Mesenchymal stem cell (in vitro differentiated cells and primary cell): ENCODE measurements around the gene FBXL19.
A peak's percentile ranks its signal among the peaks of the same experiment; 100 is the strongest.

ENCODE experiments used
- DNase-seq: peaks from one replicate; pipeline ENCODE4 v3.0.0-alpha.2; 2013
- H2AFZ ChIP-seq: one replicate; pipeline ENCODE4 v1.6.1; 2013; ENCODE audit warnings: low read depth, mild to moderate bottlenecking, control low read depth, inconsistent platforms, low read length, moderate library complexity
- H2AK5ac ChIP-seq: 2 replicates; pipeline ENCODE4 v1.6.1; 2013; ENCODE audit warnings: low read length, moderate library complexity, mild to moderate bottlenecking, inconsistent platforms; ENCODE audit not compliant: severe bottlenecking
- H2BK120ac ChIP-seq: one replicate; pipeline ENCODE4 v1.6.1; 2013; ENCODE audit warnings: low read depth, mild to moderate bottlenecking, inconsistent platforms, low read length, moderate library complexity
- H2BK12ac ChIP-seq, 2 experiments: one replicate each; pipeline ENCODE4 v1.6.1; 2013; ENCODE audit warnings: inconsistent platforms in 2 of 2, low read length in 2 of 2, mild to moderate bottlenecking in 2 of 2, moderate library complexity in 2 of 2, control low read depth in 1 of 2
- H2BK15ac ChIP-seq: one replicate; pipeline ENCODE4 v1.6.1; 2013; ENCODE audit warnings: mild to moderate bottlenecking, low read depth, inconsistent platforms; ENCODE audit not compliant: poor library complexity, severe bottlenecking
- H2BK5ac ChIP-seq: 2 replicates; pipeline ENCODE4 v1.6.1; 2013; ENCODE audit warnings: low read depth, mild to moderate bottlenecking, low read length, control low read depth, inconsistent platforms; ENCODE audit not compliant: poor library complexity, severe bottlenecking
- H3K14ac ChIP-seq, 2 experiments: one replicate each; pipeline ENCODE4 v1.6.1; 2013; ENCODE audit warnings: inconsistent platforms in 2 of 2, low read length in 2 of 2, control low read depth in 1 of 2, mild to moderate bottlenecking in 1 of 2, moderate library complexity in 1 of 2
- H3K18ac ChIP-seq, 2 experiments: one replicate each; pipeline ENCODE4 v1.6.1; 2013; ENCODE audit warnings: inconsistent platforms in 2 of 2, low read length in 2 of 2, control low read depth in 1 of 2, low read depth in 1 of 2, mild to moderate bottlenecking in 1 of 2
- H3K23ac ChIP-seq, 2 experiments: one replicate each; pipeline ENCODE4 v1.6.1; 2013; ENCODE audit warnings: inconsistent platforms in 2 of 2, low read length in 2 of 2, mild to moderate bottlenecking in 2 of 2, moderate library complexity in 2 of 2, control low read depth in 1 of 2
- H3K27ac ChIP-seq: 2 replicates; pipeline ENCODE4 v1.5.1; 2013; ENCODE audit warnings: mild to moderate bottlenecking, moderate library complexity, low read length, control low read depth, inconsistent platforms; ENCODE audit not compliant: poor library complexity, severe bottlenecking
- H3K27me3 ChIP-seq, 2 experiments: 2 replicates each; pipeline versions ENCODE4 v1.6.1 to v1.7.0; 2013; ENCODE audit warnings: low read length in 2 of 2, mild to moderate bottlenecking in 2 of 2, moderate library complexity in 2 of 2, control low read depth in 1 of 2, inconsistent platforms in 1 of 2; ENCODE audit not compliant: control insufficient read depth in 1 of 2, insufficient read depth in 1 of 2
- H3K36me3 ChIP-seq, 2 experiments: 2 replicates each; pipeline versions ENCODE4 v1.6.1 to v1.7.0; 2013; ENCODE audit warnings: low read length in 2 of 2, control low read depth in 1 of 2, inconsistent platforms in 1 of 2, low read depth in 1 of 2, mild to moderate bottlenecking in 1 of 2; ENCODE audit not compliant: insufficient read depth in 2 of 2, control insufficient read depth in 1 of 2
- H3K4ac ChIP-seq, 2 experiments: one replicate each; pipeline ENCODE4 v1.6.1; 2013; ENCODE audit warnings: inconsistent platforms in 2 of 2, low read length in 2 of 2, mild to moderate bottlenecking in 2 of 2, moderate library complexity in 2 of 2, control low read depth in 1 of 2, low read depth in 1 of 2
- H3K4me1 ChIP-seq: 2 replicates; pipeline ENCODE4 v1.6.1; 2013; ENCODE audit warnings: low read depth, low read length, control low read depth; ENCODE audit not compliant: control insufficient read depth, insufficient read depth
- H3K4me2 ChIP-seq: 2 replicates; pipeline ENCODE4 v1.6.1; 2013; ENCODE audit warnings: low read length, mild to moderate bottlenecking, inconsistent platforms; ENCODE audit not compliant: poor library complexity, severe bottlenecking
- H3K4me3 ChIP-seq, 2 experiments: 2 replicates each; pipeline versions ENCODE4 v1.5.1 to v1.7.0; 2013; ENCODE audit warnings: low read length in 2 of 2, mild to moderate bottlenecking in 2 of 2, control low read depth in 1 of 2, low read depth in 1 of 2; ENCODE audit not compliant: insufficient read depth in 1 of 2
- H3K79me1 ChIP-seq: replicated peaks from 2 replicates; pipeline ENCODE4 v1.6.1; 2013; ENCODE audit warnings: mild to moderate bottlenecking, control low read depth, low read length, inconsistent platforms; ENCODE audit not compliant: poor library complexity, severe bottlenecking
- H3K9ac ChIP-seq: 2 replicates; pipeline ENCODE4 v1.7.0; 2013; ENCODE audit warnings: mild to moderate bottlenecking, low read length, moderate library complexity
- H3K9me3 ChIP-seq: 2 replicates; pipeline ENCODE4 v1.7.0; 2013; ENCODE audit warnings: mild to moderate bottlenecking, low read length; ENCODE audit not compliant: control insufficient read depth
- H4K8ac ChIP-seq: one replicate; pipeline ENCODE4 v1.6.1; 2013; ENCODE audit warnings: inconsistent platforms, mild to moderate bottlenecking, low read length, moderate library complexity
- H4K91ac ChIP-seq: one replicate; pipeline ENCODE4 v1.6.1; 2013; ENCODE audit warnings: mild to moderate bottlenecking, low read length, inconsistent platforms
- WGBS: methylation state at CpG from one replicate; pipeline ENCODE4 v1.1.7; 2013; ENCODE audit warnings: mixed read lengths; 5-methylcytosine and 5-hydroxymethylcytosine counted together

Gene FBXL19

DNA sequence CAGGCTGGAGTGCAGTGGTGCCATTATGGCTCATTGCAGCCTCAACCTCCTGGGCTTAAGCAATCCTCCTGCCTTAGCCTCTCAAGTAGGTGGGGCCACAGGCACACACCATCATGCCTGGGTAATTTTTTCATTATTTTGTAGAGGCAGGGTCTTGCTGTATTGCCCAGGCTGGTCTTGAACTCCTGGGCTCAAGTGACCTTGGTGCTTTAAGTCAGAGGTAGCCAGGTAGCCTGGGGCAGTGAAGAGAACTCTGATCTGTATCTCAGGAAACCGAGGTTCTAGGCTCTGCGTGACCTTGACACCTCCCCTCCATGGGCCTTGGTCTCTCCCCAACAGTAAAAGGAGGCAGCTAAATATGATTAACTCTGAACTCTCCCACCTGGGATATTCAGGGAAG lies 23.6 kb upstream of the FBXL19 start:
- Histone ChIP-seq H4K91ac (no peak overlapping the region), H3K36me3 (peaks cover 3 to 7% of the 10 kb centered on the region in 2 experiments), H3K27ac (no peak overlapping the region), H4K8ac (no peak overlapping the region), H3K4me3 (no peak overlapping the region), H3K4ac (no peak overlapping the region), H2BK12ac (no peak overlapping the region), H2BK15ac (no peak overlapping the region), H3K27me3 (no peaks in the 10 kb centered on the region), H3K9me3 (no peaks in the 10 kb centered on the region), H2BK120ac (no peak overlapping the region), H2AFZ (no peak overlapping the region), H3K4me2 (no peak overlapping the region), H3K4me1 (peaks cover 14% of the 10 kb centered on the region), H3K23ac (no peak overlapping the region), H2AK5ac (no peak overlapping the region), H2BK5ac (no peak overlapping the region), H3K79me1 (peaks cover 5% of the 10 kb centered on the region), H3K14ac (no peak overlapping the region), H3K18ac (no peak overlapping the region), H3K9ac (no peak overlapping the region)
- 96% methylated on average over 2 of the region's 2 CpGs for WGBS
- DNase-seq, result no peak

- H3K4me2 ChIP-seq, result no peak overlapping the region
- no peak overlapping the region for H2BK120ac ChIP-seq
- DNase-seq, result no peak
- H3K27me3 ChIP-seq, result no peaks in the 10 kb centered on the region
- no peak overlapping the region for H2BK5ac ChIP-seq
- H3K4ac ChIP-seq, result no peak overlapping the region
- no peak overlapping the region for H2AFZ ChIP-seq
- H4K91ac ChIP-seq, result no peak overlapping the region
- WGBS, result 100% methylated on average over 2 of the region's 5 CpGs
- no peak overlapping the region for H2BK12ac ChIP-seq
- no peak overlapping the region for H3K18ac ChIP-seq
- peaks cover 3 to 7% of the 10 kb centered on the region in 2 experiments for H3K36me3 ChIP-seq
- H3K14ac ChIP-seq, result no peak overlapping the region
- H3K9me3 ChIP-seq, result no peaks in the 10 kb centered on the region
- H4K8ac ChIP-seq, result no peak overlapping the region
- peaks cover 13% of the 10 kb centered on the region for H3K4me1 ChIP-seq
- H2AK5ac ChIP-seq, result no peak overlapping the region
- peaks cover 5% of the 10 kb centered on the region for H3K79me1 ChIP-seq
- no peak overlapping the region for H2BK15ac ChIP-seq
- no peak overlapping the region for H3K23ac ChIP-seq
- H3K9ac ChIP-seq, result no peak overlapping the region
- H3K4me3 ChIP-seq, result no peak overlapping the region
- no peak overlapping the region for H3K27ac ChIP-seq
Observed at GRCh38 chr16:30900588-30900987, 22.8 kb upstream of the FBXL19 start.

DNA sequence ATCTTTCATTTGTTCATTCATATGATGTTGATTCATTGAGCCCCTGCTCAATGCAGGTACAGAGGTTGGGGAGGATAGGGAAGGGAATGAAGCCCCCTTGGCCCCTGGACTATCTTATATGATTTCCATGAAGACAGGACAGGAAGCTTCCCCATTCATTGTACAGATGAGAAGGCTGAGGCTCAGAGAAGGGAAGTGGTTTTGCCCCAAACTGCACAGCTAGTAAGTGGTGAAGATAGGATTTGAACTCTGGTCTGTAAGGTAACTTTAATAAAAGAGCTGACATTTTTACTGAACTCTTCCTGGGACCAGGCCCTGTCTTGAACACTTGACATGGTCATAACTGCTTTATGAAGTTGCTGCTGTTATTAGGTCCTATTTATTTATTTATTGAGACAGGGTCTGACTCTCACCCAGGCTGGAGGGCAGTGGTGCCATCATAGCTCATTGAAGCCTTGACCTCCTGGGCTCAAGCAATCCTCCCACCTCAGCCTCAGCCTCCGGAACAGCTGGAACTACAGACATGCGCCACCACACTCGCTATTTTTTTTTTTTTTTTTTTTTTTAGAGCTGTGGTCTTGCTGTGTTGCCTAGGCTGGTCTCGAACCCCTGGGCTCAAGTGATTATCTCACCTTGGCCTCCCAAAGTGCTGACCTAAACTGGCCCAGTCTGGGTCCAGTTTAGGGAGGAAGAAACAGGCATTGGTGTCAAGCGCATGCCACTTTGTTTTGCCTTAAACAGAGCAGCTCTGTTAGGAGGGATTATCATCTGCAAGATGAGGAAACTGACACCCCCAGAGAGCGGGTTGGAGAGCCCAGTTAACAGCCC lies 22.0 kb upstream of the FBXL19 start:
- peak overlapping the region; percentile 62 to 77 for H3K4me3 ChIP-seq
- peak overlapping the region; percentile 84 for H3K9ac ChIP-seq
- peak overlapping the region; percentile 64 for H2BK120ac ChIP-seq
- no peak overlapping the region for H2AK5ac ChIP-seq
- no peaks in the 10 kb centered on the region for H3K27me3 ChIP-seq
- peaks cover 5% of the 10 kb centered on the region for H3K79me1 ChIP-seq
- H3K4me2 ChIP-seq, result peak overlapping the region; percentile 60
- peak overlapping the region; percentile 13 to 30 for H3K4ac ChIP-seq
- H3K4me1 ChIP-seq, result peaks cover 6% of the 10 kb centered on the region
- peak; percentile 22 for DNase-seq
- no peak overlapping the region for H3K14ac ChIP-seq
- peak overlapping the region; percentile 47 for H2AFZ ChIP-seq
- 56% methylated on average over 6 of the region's 6 CpGs for WGBS
- no peaks in the 10 kb centered on the region for H3K9me3 ChIP-seq
- H2BK15ac ChIP-seq, result no peak overlapping the region
- peak overlapping the region; percentile 59 to 84 for H3K18ac ChIP-seq
- no peak overlapping the region for H4K91ac ChIP-seq
- H3K36me3 ChIP-seq, result peaks cover 3 to 7% of the 10 kb centered on the region in 2 experiments
- H3K27ac ChIP-seq, result peak overlapping the region; percentile 44
- peak overlapping the region; percentile 91 for H4K8ac ChIP-seq
- H2BK5ac ChIP-seq, result no peak overlapping the region
- H2BK12ac ChIP-seq, result no peak overlapping the region
- no peak overlapping the region for H3K23ac ChIP-seq

- DNase-seq, result peak; percentile 65
- peak overlapping the region; percentile 74 for H3K4me2 ChIP-seq
- peak overlapping the region; percentile 95 for H4K91ac ChIP-seq
- peak overlapping the region in 1 of 2 experiments; percentile 30 for H3K14ac ChIP-seq
- peaks cover 5% of the 10 kb centered on the region for H3K79me1 ChIP-seq
- no peaks in the 10 kb centered on the region for H3K27me3 ChIP-seq
- peak overlapping the region; percentile 73 for H2AFZ ChIP-seq
- peak overlapping the region; percentile 84 to 85 for H3K18ac ChIP-seq
- no peaks in the 10 kb centered on the region for H3K9me3 ChIP-seq
- no peak overlapping the region for H2BK5ac ChIP-seq
- H2BK12ac ChIP-seq, result no peak overlapping the region
- H3K4ac ChIP-seq, result peak overlapping the region; percentile 31 to 76
- H3K36me3 ChIP-seq, result peaks cover 3 to 7% of the 10 kb centered on the region in 2 experiments
- peak overlapping the region; percentile 62 to 78 for H3K4me3 ChIP-seq
- H3K9ac ChIP-seq, result peak overlapping the region; percentile 88
- no peak overlapping the region for H2AK5ac ChIP-seq
- peak overlapping the region; percentile 9 for H3K27ac ChIP-seq
- peak overlapping the region; percentile 84 for H2BK15ac ChIP-seq
- peaks cover 6% of the 10 kb centered on the region for H3K4me1 ChIP-seq
- 12% methylated on average over 87 of the region's 99 CpGs for WGBS
- no peak overlapping the region for H3K23ac ChIP-seq
- H4K8ac ChIP-seq, result peak overlapping the region; percentile 91
- peak overlapping the region; percentile 98 for H2BK120ac ChIP-seq
Observed at GRCh38 chr16:30902029-30902972, 21.1 kb upstream of the FBXL19 start.
